ELF-1 (cell line): ENCODE data around the gene LILRB2.
"Not testable (repeated sequence)": the region's sequence is repeated elsewhere in the genome, so short reads cannot be mapped to it uniquely, and the experiment has no call there.

ENCODE experiments used
- DNase-seq: peaks from one replicate; pipeline ENCODE4 v3.0.0-alpha.2; 2016; ENCODE audit warnings: low read depth, low spot score

Gene LILRB2

GRCh38 chr19:54305141-54305540 lies 24.2 kb upstream of the LILRB2 start:
- DNase-seq: no peak

- no peak for DNase-seq
Observed at GRCh38 chr19:54302257-54302656, 21.3 kb upstream of the LILRB2 start.

GRCh38 chr19:54299515-54299914 lies 18.6 kb upstream of the LILRB2 start:
- DNase-seq: no peak

DNA sequence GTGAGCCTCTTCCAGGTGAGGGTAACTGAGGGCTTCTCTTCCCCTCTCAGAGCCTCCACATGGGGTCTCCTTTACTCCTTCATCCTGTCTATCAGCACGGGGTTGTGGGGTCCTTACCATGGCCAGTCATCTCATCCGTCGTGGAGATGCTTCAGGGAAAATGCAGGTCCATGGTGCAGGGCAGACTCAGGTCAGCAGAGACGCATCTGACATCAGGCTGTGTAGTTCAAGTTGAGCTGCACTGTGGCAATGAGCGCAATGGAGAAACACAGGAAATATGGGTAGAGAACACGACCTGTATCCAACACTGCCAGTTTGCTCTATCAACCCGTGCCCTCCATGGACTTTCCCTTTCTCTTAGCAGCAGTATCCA lies 18.2 kb upstream of the LILRB2 start:
- DNase-seq: no peak

DNA sequence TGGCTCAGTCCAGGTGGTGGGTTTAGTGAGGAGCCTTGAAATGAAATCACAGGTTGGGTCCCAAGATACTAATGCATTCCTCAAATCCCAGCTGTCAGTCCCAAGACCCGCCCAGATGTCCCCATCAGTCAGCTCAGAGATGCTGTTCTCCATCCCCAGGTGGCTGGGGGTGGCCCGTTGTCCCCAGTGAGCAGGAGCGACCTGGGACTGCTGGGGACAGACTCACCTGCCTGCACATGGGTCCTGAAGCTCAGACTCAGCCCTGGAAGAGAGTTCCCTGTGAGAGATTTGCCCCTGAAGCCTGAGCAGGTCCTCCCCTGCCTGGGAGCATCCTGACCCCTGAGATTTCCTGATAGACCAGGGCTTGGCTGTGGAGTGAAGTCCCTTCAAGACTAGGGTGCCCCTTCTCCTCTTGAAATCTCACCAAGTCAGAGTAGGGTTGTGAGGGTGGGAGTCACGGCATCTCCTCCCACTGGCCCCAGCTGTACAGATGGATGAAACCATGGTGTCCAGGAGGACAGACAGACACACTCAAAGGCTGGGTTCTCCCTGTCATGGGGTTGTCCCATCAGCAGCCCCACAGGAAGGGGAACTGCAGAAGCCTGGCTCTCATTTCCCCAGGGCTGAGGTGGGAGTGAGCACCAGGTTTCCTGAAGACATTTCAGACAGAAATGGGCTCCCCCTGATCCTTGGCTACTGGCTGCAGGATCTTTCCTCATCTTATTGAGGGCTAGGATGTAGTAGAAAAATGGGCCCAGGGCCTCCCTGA lies 17.6 kb upstream of the LILRB2 start:
- no peak for DNase-seq

- DNase-seq: no peak
Observed at GRCh38 chr19:54297759-54298305, 16.9 kb upstream of the LILRB2 start.

- DNase-seq: no peak
Observed at GRCh38 chr19:54294539-54294938, 13.6 kb upstream of the LILRB2 start.

DNA sequence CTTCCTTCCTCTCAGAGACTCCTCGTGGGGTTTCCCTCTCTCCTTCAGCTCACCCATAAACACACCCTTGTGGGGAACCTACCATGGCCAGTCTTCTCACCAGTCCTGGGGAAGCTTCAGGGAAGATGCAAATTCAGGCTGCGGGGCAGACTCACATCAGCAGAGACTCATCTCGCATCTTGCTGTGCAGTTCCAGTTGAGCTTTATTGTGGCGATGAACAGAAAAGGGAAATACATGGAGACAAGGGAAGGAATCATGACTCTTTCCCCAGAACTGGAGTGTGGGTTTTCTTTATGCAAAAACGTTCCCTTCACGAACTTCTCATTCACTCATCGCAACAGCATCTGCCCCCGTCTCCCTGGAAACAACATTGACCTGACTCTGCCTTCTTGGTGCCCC lies 8.2 kb upstream of the LILRB2 start:
- not testable (repeated sequence) for DNase-seq

DNA sequence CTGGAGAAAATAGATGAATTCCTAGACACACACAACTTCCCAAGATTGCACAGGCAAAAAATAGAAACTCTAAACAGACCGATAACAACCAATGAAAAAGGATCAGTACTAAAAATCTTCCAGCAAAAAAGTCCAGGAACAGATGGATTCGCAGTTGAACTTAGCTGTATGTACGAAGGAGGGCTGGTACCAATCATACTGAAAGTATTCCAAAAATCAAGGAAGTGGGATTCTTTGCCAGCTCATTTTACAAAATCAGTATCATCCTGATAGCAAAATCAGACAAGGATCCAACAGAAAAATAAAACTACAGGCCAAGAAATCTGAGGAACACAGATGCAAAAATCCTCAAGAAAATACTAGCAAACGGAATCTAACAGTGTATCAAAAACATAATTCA lies 6.5 kb upstream of the LILRB2 start:
- no peak for DNase-seq

- not testable (repeated sequence) for DNase-seq
Observed at GRCh38 chr19:54286283-54286682, 5.4 kb upstream of the LILRB2 start.

GRCh38 chr19:54285427-54286056 lies 4.6 kb upstream of the LILRB2 start:
- not testable (repeated sequence) for DNase-seq

- DNase-seq: no peak
Observed at GRCh38 chr19:54282686-54283470, 2.0 kb upstream of the LILRB2 start.

GRCh38 chr19:54281729-54282075 lies 792 bp upstream of the LILRB2 start:
- not testable (repeated sequence) for DNase-seq

DNA sequence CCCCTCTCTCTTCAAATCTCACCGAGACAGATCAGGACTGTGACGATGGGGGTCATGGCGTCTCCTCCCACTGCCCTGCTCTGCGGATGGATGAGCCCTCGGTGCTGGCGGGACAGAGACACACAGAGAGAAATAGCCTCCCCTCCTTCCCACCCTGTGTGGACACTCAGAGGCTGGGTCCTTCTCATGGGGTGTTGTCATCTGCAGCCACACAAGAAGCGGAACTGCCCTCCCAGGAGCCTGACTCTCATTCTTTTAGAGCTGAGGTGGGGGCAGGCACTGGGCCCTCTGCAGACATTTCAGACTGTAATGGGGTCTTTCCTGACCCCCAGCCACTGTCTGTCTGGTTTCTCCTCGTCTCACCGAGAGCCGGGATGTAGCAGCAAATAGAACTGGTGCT lies 469 bp downstream of the LILRB2 start:
- not testable (repeated sequence) for DNase-seq

- not testable (repeated sequence) for DNase-seq
Observed at GRCh38 chr19:54280025-54280424, 885 bp downstream of the LILRB2 start.

DNA sequence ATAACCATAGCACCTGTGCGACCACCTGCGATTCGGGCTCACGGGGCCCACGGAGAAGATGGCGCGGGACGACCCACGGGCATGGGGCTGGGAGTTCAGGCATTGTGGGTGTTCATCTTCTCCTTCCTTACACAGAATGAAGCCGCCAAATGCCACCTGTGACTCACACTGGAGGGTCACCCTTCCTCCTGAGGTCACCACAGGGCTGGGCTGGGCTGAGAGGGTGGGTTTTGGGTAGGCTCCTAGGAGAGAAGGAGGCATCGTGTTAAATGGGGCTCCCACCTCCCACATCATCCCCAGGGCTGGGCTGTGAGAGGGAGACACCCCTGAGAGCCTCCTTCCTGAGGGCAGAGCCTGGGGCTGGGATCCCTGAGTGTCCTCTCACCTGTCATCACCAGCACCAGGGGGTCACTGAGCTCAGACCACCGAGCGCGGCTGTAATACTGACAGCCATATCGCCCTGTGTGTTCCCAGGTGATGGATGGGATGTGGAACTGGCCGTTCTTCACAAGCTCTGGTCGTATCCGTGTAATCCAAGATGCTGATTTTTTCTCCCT lies 1.4 kb downstream of the LILRB2 start:
- DNase-seq: no peak

DNA sequence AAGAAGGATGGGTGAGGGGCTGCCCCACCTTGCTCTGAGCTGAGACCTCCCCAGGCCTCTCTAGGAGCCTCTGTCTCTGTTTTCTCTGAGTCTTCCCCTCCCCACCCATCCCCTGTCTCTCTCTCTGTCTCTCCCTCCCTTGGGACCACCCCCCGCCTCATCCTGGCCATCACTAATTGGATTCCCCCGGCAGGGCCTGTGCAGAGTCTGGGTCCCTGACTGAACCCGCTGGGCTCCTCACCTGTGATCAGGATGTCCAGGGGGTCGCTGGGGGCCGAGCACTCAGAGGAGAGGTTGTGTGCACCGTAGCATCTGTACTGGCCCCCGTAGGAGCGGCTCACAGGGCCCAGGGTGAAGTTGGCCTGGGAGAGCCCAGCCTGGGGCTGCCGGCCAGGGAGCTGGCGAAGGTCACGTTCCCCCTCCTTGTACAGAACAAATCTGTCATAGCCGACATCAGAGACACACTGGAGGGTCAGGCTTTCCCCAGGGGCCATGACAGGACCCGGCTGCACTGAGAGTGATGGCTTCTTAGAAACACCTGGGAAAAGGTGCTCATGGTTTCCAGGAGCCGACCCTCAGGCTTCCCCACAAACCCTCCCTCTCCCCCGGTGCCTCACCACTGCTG lies 2.2 kb downstream of the LILRB2 start:
- not testable (repeated sequence) for DNase-seq

GRCh38 chr19:54278056-54278455 lies 2.9 kb downstream of the LILRB2 start:
- not testable (repeated sequence) for DNase-seq

DNA sequence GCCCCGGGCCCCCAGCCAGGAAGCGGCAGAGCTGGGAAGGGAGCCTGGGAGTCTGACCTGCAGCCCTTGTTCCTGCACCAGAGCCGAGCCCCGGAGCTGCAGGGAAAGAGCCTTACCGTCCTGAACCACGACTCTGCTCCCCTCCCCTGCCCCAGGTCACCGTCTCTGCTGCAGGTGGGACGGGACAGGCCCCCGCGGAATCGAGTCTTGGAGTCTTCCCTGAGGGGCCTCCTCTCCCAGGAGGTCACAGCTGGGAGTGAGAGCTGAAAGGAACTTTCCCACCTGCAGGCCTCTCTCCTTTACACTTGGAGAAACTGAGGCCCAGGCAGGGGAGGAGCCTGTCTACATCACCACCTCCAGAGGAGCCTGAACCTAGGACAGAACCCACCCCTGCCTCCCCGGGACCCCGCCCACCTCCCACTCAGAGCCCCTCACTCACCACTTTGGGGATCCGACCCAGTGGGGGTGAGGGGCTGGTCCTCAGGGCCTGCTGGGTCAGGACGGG lies 3.7 kb downstream of the LILRB2 start:
- not testable (repeated sequence) for DNase-seq

GRCh38 chr19:54275951-54276350 lies 5.0 kb downstream of the LILRB2 start:
- no peak for DNase-seq

DNA sequence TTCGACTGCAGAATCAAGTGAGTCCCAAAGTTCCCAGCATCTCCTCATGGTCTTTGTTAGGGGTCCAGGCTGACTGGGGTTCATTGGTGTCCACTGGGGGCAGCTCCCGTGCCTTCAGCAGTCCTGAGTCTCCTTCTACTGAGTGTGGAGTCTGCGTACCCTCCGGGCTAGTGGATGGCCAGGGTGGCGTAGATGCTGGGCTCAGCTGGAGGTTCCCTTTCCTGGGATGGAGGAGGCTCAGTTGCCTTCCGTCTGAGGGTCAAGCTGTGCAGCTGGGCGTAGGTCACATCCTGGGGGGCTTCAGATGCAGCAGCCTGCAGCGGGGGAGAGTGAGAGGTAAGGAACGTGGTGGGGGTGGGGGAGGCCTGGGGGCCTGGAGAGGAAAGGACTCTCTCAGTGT lies 6.4 kb downstream of the LILRB2 start:
- DNase-seq: not testable (repeated sequence)
